H1 (cell line): ENCODE results near the gene LRTM1. TPM values are rescaled to one million over a fixed set of nuclear protein-coding genes. Genes with fewer than 3 reads are reported as not detected.

ENCODE experiments used
- CTCF ChIA-PET: fragments of 300-600 bp; sonication (Branson Sonifier 250); formaldehyde crosslinking; loops from one replicate; lab custom pipeline; 2021; ENCODE audit not compliant: partially characterized antibody; lab: Charles Lee
- POLR2A ChIA-PET: fragments of 300-600 bp; sonication (Branson Sonifier 250); formaldehyde crosslinking; loops from one replicate; lab custom pipeline; 2021; ENCODE audit warnings: inconsistent platforms; ENCODE audit not compliant: partially characterized antibody; lab: Charles Lee
- DNase-seq, 2 experiments: peaks; one replicate each; pipeline versions ENCODE4 v3.0.0 to v3.0.0-alpha.2; 2010 to 2022; ENCODE audit warnings: low spot score in 2 of 2, low read depth in 1 of 2, mixed read lengths in 1 of 2
- FAIRE-seq: peaks from 2 replicates; lab custom pipeline; 2011; peaks lifted over from hg19 to GRCh38; lab: Jason Lieb, UNC
- H2AFZ ChIP-seq: 2 replicates; pipeline ENCODE4 v1.8.1; 2012; ENCODE audit warnings: low read length, inconsistent platforms
- H2AK5ac ChIP-seq: 2 replicates; pipeline ENCODE4 v1.6.1; 2013; ENCODE audit warnings: low read depth, low read length
- H2BK120ac ChIP-seq: replicated peaks from 2 replicates; pipeline ENCODE3; 2013; ENCODE audit warnings: low read depth, low read length, inconsistent platforms
- H2BK12ac ChIP-seq: 2 replicates; pipeline ENCODE4 v1.6.1; 2013; ENCODE audit warnings: low read depth, low read length
- H2BK15ac ChIP-seq: 2 replicates; pipeline ENCODE4 v1.6.1; 2013; ENCODE audit warnings: low read length
- H2BK20ac ChIP-seq: 2 replicates; pipeline ENCODE4 v1.6.1; 2013; ENCODE audit warnings: low read length
- H2BK5ac ChIP-seq: 2 replicates; pipeline ENCODE4 v1.6.1; 2013; ENCODE audit warnings: low read depth, low read length
- H3K14ac ChIP-seq: 2 replicates; pipeline ENCODE4 v1.6.1; 2013; ENCODE audit warnings: inconsistent platforms; ENCODE audit not compliant: insufficient read length
- H3K18ac ChIP-seq: 2 replicates; pipeline ENCODE4 v1.6.1; 2013; ENCODE audit warnings: low read length; ENCODE audit errors: extremely low read depth
- H3K23ac ChIP-seq: 2 replicates; pipeline ENCODE4 v1.6.1; 2013; ENCODE audit warnings: inconsistent platforms; ENCODE audit not compliant: insufficient read length
- H3K23me2 ChIP-seq: 2 replicates; pipeline ENCODE4 v1.6.1; 2013; ENCODE audit warnings: low read depth, low read length
- H3K27ac ChIP-seq: 2 replicates; pipeline ENCODE4 v1.6.1; 2011; ENCODE audit warnings: low read depth, low read length, inconsistent platforms
- H3K27me3 ChIP-seq, 4 experiments: replicated peaks in 1 of 4; 1 replicate in 1 of 4; 2 replicates in 3 of 4; pipeline versions ENCODE4 v1.6.1 to v1.8.1; 2011 to 2013; ENCODE audit warnings: low read length in 3 of 4, mild to moderate bottlenecking in 3 of 4, inconsistent platforms in 2 of 4, mixed read lengths in 2 of 4, moderate library complexity in 1 of 4; ENCODE audit not compliant: control insufficient read depth in 3 of 4, insufficient read depth in 3 of 4; ENCODE audit errors: extremely low read depth in 1 of 4
- H3K36me3 ChIP-seq, 4 experiments: 2 replicates each; pipeline versions ENCODE4 v1.6.1 to v1.8.1; 2011 to 2013; ENCODE audit warnings: mild to moderate bottlenecking in 4 of 4, low read length in 3 of 4, moderate library complexity in 2 of 4, control low read depth in 1 of 4, inconsistent platforms in 1 of 4; ENCODE audit not compliant: insufficient read depth in 4 of 4, control insufficient read depth in 2 of 4
- H3K4ac ChIP-seq: replicated peaks from 2 replicates; pipeline ENCODE3; 2013; ENCODE audit warnings: low read length, low read depth, mixed read lengths, inconsistent platforms; ENCODE audit not compliant: insufficient read length
- H3K4me1 ChIP-seq, 4 experiments: replicated peaks in 1 of 4; 1 replicate in 1 of 4; 2 replicates in 3 of 4; pipeline versions ENCODE4 v1.6.1 to v1.8.1; 2011 to 2013; ENCODE audit warnings: low read length in 3 of 4, inconsistent platforms in 2 of 4, mixed read lengths in 1 of 4; ENCODE audit not compliant: insufficient read depth in 4 of 4, control insufficient read depth in 3 of 4
- H3K4me2 ChIP-seq, 2 experiments: 2 replicates each; pipeline versions ENCODE4 v1.6.1 to v1.8.1; 2011 to 2013; ENCODE audit warnings: low read depth in 2 of 2, low read length in 2 of 2, control low read depth in 1 of 2, inconsistent platforms in 1 of 2, mild to moderate bottlenecking in 1 of 2; ENCODE audit not compliant: insufficient read depth in 1 of 2
- H3K4me3 ChIP-seq, 4 experiments: fragments of 200-600, 300-600 bp in 1 of 4; sonication (generic), shearing (Covaris generic), sonication (Bioruptor Twin) in 1 of 4; 2 replicates each; pipeline versions ENCODE4 v1.5.1 to v1.8.1; 2011 to 2016; ENCODE audit warnings: low read length in 4 of 4, low read depth in 3 of 4, control low read depth in 2 of 4, inconsistent platforms in 2 of 4, mild to moderate bottlenecking in 2 of 4, mixed read lengths in 1 of 4, moderate library complexity in 1 of 4; ENCODE audit not compliant: insufficient read depth in 2 of 4; ENCODE audit errors: extremely low read depth in 1 of 4
- H3K56ac ChIP-seq: replicated peaks from 2 replicates; pipeline ENCODE3; 2013; ENCODE audit warnings: low read depth, mild to moderate bottlenecking, mixed read lengths, low read length, inconsistent platforms; ENCODE audit not compliant: insufficient read length
- H3K79me1 ChIP-seq: 2 replicates; pipeline ENCODE4 v1.6.1; 2013; ENCODE audit warnings: low read depth, low read length, control low read depth
- H3K79me2 ChIP-seq, 2 experiments: 2 replicates each; pipeline versions ENCODE4 v1.6.1 to v1.8.1; 2012 to 2013; ENCODE audit warnings: low read length in 2 of 2, mild to moderate bottlenecking in 2 of 2, inconsistent platforms in 1 of 2; ENCODE audit not compliant: insufficient read depth in 2 of 2, control insufficient read depth in 1 of 2
- H3K9ac ChIP-seq, 4 experiments: replicated peaks in 1 of 4; 1 replicate in 1 of 4; 2 replicates in 3 of 4; pipeline versions ENCODE4 v1.6.1 to v1.8.1; 2011 to 2013; ENCODE audit warnings: low read depth in 3 of 4, low read length in 3 of 4, control low read depth in 2 of 4, mild to moderate bottlenecking in 2 of 4, moderate library complexity in 2 of 4, inconsistent platforms in 1 of 4; ENCODE audit errors: extremely low read depth in 1 of 4
- H3K9me3 ChIP-seq, 2 experiments: 2 replicates each; pipeline versions ENCODE4 v1.6.1 to v1.8.1; 2012 to 2013; ENCODE audit warnings: mild to moderate bottlenecking in 2 of 2, moderate library complexity in 2 of 2, control low read depth in 1 of 2, inconsistent platforms in 1 of 2, low read depth in 1 of 2, low read length in 1 of 2, mixed read lengths in 1 of 2; ENCODE audit not compliant: insufficient read depth in 2 of 2
- H4K20me1 ChIP-seq, 2 experiments: replicated peaks in 1 of 2; 2 replicates each; pipeline versions ENCODE3 to v1.8.1; 2011 to 2013; ENCODE audit warnings: inconsistent platforms in 2 of 2, low read length in 2 of 2, mild to moderate bottlenecking in 1 of 2; ENCODE audit not compliant: insufficient read depth in 2 of 2, control insufficient read depth in 1 of 2
- H4K5ac ChIP-seq: 2 replicates; pipeline ENCODE4 v1.6.1; 2013; ENCODE audit warnings: low read length, low read depth, mixed read lengths, inconsistent platforms; ENCODE audit not compliant: insufficient read length
- H4K8ac ChIP-seq: 2 replicates; pipeline ENCODE4 v1.8.0; 2013; ENCODE audit warnings: mild to moderate bottlenecking, moderate library complexity, low read length, inconsistent platforms; ENCODE audit not compliant: insufficient read depth; ENCODE audit errors: extremely low read depth
- H4K91ac ChIP-seq: replicated peaks from 2 replicates; pipeline ENCODE3; 2013; ENCODE audit warnings: low read length, mixed read lengths, inconsistent platforms; ENCODE audit not compliant: insufficient read length
- JUND ChIP-seq: IDR thresholded peaks from 2 replicates; pipeline ENCODE4 v1.6.1; 2011; ENCODE audit warnings: mild to moderate bottlenecking, improper control_type of control experiment, low read length
- KDM1A ChIP-seq: fragments of 200-600, 300-600 bp; sonication (generic); IDR thresholded peaks from 2 replicates; pipeline ENCODE4 v1.7.1; 2016; ENCODE audit warnings: mild to moderate bottlenecking, low read length, borderline replicate concordance
- POLR2A ChIP-seq, 2 experiments: IDR thresholded peaks; 1 replicate in 1 of 2; 2 replicates in 1 of 2; pipeline ENCODE4 v1.6.1; 2011; ENCODE audit warnings: low read depth in 2 of 2, low read length in 2 of 2, mild to moderate bottlenecking in 2 of 2; ENCODE audit errors: control extremely low read depth in 1 of 2
- RNF2 ChIP-seq: fragments of 200-900, 300-1000 bp; sonication (generic); IDR thresholded peaks from 2 replicates; pipeline ENCODE4 v1.7.1; 2016; ENCODE audit warnings: borderline replicate concordance, low read depth, mild to moderate bottlenecking, antibody characterized with exemption, low read length; ENCODE audit not compliant: poor library complexity, severe bottlenecking; ENCODE audit errors: missing control alignments
- SAP30 ChIP-seq: fragments of 300-600 bp; sonication (generic); IDR thresholded peaks from 2 replicates; pipeline ENCODE4 v1.7.1; 2012; ENCODE audit warnings: low read length, moderate library complexity, mild to moderate bottlenecking, inconsistent platforms; ENCODE audit not compliant: insufficient read depth, insufficient replicate concordance
- SP1 ChIP-seq: IDR thresholded peaks from 2 replicates; pipeline ENCODE4 v1.6.1; 2011; ENCODE audit warnings: low read depth, low read length
- SP2 ChIP-seq: IDR thresholded peaks from 2 replicates; pipeline ENCODE4 v1.6.1; 2012; ENCODE audit warnings: mild to moderate bottlenecking, low read length, inconsistent platforms
- SRF ChIP-seq: IDR thresholded peaks from 2 replicates; pipeline ENCODE4 v1.6.1; 2011; ENCODE audit warnings: mild to moderate bottlenecking, low read depth, low read length, moderate library complexity
- TAF7 ChIP-seq: optimal IDR thresholded peaks from 2 replicates; pipeline ENCODE3; 2011; ENCODE audit warnings: low read depth, mild to moderate bottlenecking, inconsistent platforms, low read length, moderate library complexity, borderline replicate concordance
- WGBS, 2 experiments: shearing (Covaris generic) in 1 of 2; methylation state at CpG; one replicate each; pipeline versions ENCODE4 v1.1.6 to v1.1.7; 2013 to 2015; ENCODE audit warnings: low lambda C conversion rate in 2 of 2, mixed read lengths in 2 of 2, inconsistent platforms in 1 of 2, low coverage in 1 of 2, missing lambda C conversion rate in 1 of 2; ENCODE audit not compliant: insufficient replicate concordance in 2 of 2, insufficient coverage in 1 of 2, insufficient read length in 1 of 2; ENCODE audit errors: extremely low coverage in 1 of 2, missing lambda C conversion rate in 1 of 2; 5-methylcytosine and 5-hydroxymethylcytosine counted together
- polyA plus RNA-seq, 7 experiments: library from polyadenylated mRNA; depleted of rRNA in 3 of 7; stranded (reverse) in 5 of 7; unstranded in 2 of 7; fragments of >200 nt in 5 of 7; fragments of 200-250 nt in 2 of 7; gene quantifications; 1 replicate in 5 of 7; 2 replicates in 1 of 7; 4 replicates in 1 of 7; pipeline versions ENCODE4 v1.2.1 to v1.2.3, GENCODE V29; 2011 to 2013; ENCODE audit warnings: missing spikeins in 2 of 7, mixed read lengths in 2 of 7
- total RNA-seq: library from RNA; stranded (reverse); fragmentation: NEBNext Ultra II Directional; extraction: Animal tissue kit (Norgen Biotek cat#: 25700); gene quantifications from 2 replicates; pipeline ENCODE4 v1.2.1, GENCODE V29; 2021

The LRTM1 gene
- total and polyA plus RNA-seq, 2 of the 8 experiments (the other 6 are each of a cell fraction or from before 2014, with no cell fraction given) = not detected

DNA sequence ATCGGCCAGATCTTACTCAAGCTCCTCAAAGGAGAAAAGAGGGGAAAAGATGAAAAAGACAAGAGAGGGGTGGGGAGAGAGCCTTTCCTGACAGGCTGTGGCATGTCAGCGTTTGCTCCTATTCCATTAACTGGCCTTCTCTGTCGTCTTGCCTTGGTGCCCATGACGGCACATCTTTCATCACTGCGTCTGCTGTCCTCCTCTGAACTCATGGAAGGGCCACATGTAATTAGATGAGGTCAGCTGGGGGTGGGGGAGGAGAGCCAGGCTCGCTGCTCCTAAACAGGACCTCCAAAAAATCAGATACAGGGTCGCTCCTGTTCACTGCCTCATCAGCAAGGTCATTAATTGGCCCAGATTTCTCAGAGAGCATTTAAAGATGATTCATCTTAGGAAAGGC lies 49.7 kb downstream of the LRTM1 start:
- Histone ChIP-seq H3K4me2 (no peak overlapping the region), H2AFZ (no peak overlapping the region), H3K23me2 (no peaks in the 10 kb centered on the region), H3K36me3 (no peaks in the 10 kb centered on the region), H3K79me1 (no peaks in the 10 kb centered on the region), H3K56ac (no peak overlapping the region), H3K27ac (no peak overlapping the region), H3K23ac (no peak overlapping the region), H3K79me2 (no peaks in the 10 kb centered on the region), H4K91ac (no peak overlapping the region), H3K27me3 (no peaks in the 10 kb centered on the region), H2AK5ac (no peak overlapping the region), H3K14ac (no peak overlapping the region), H3K18ac (no peak overlapping the region), H2BK120ac (no peak overlapping the region), H4K5ac (no peak overlapping the region), H2BK5ac (no peak overlapping the region), H3K9me3 (no peaks in the 10 kb centered on the region), H2BK12ac (no peak overlapping the region), H3K4me1 (peaks cover 0 to 3% (median 0%) of the 10 kb centered on the region in 4 experiments; a peak in 4 of 7 replicates), H3K9ac (no peak overlapping the region), H3K4me3 (no peak overlapping the region), H3K4ac (no peak overlapping the region), H2BK20ac (no peak overlapping the region), H4K20me1 (no peaks in the 10 kb centered on the region), H4K8ac (no peak overlapping the region), H2BK15ac (no peak overlapping the region)
- ChIA-PET POLR2A (no interaction called here), CTCF (interaction anchor here (0.6 to 2.0 kb wide), 5 partner anchors 9 to 510 kb away, joined by 3 to 6 read pairs (median 4); no protein-coding TSS in a partner anchor)
- WGBS, 2 experiments = 84% methylated on average over 7 of the region's 7 CpGs; no CpG with 5 or more reads in 1 of the 2 experiments
- FAIRE-seq (no peak), DNase-seq (no peak)
- TF ChIP-seq SP1 (no peak), JUND (no peak), POLR2A (IDR thresholded peaks at IDR 0.05; ENCODE audit: control extremely low read depth in 1 of 2, low read depth in 2 of 2, low read length in 2 of 2) (no peak), KDM1A (no peak), TAF7 (no peak), RNF2 (no peak), SRF (no peak), SAP30 (no peak), SP2 (no peak)
